NCI-H510A (cell line): ENCODE data around the gene TANK.
"Not testable (repeated sequence)": the region's sequence is repeated elsewhere in the genome, so short reads cannot be mapped to it uniquely, and the experiment has no call there.

ENCODE experiments used
- DNase-seq: peaks from one replicate; lab custom pipeline; 2025; lab: John Stamatoyannopoulos, UW

Gene TANK

GRCh38 chr2:161166538-161167409, 6.5 kb downstream of the TANK start:
- no peak for DNase-seq

GRCh38 chr2:161169335-161169734, 9.1 kb downstream of the TANK start:
- no peak for DNase-seq

- no peak for DNase-seq
These were observed 10.1 kb downstream of the TANK start for GRCh38 chr2:161170377-161170776.

- no peak for DNase-seq
These were observed 11.0 kb downstream of the TANK start for GRCh38 chr2:161170958-161171932.

GRCh38 chr2:161172901-161173540, 12.8 kb downstream of the TANK start:
- no peak for DNase-seq

- no peak for DNase-seq
These were observed 13.4 kb downstream of the TANK start for GRCh38 chr2:161173541-161174194.

GRCh38 chr2:161177969-161178368, 17.7 kb downstream of the TANK start:
- DNase-seq = no peak

- DNase-seq = no peak
These were observed 18.5 kb downstream of the TANK start for GRCh38 chr2:161178756-161179155.

- DNase-seq = no peak
These were observed 29.8 kb downstream of the TANK start for GRCh38 chr2:161190050-161190449.

GRCh38 chr2:161195602-161196001, 35.4 kb downstream of the TANK start:
- not testable (repeated sequence) for DNase-seq

- DNase-seq = no peak
These were observed 39.9 kb downstream of the TANK start for GRCh38 chr2:161199912-161200701.

GRCh38 chr2:161204846-161205245, 44.6 kb downstream of the TANK start:
- no peak for DNase-seq

- DNase-seq = no peak
These were observed 46.3 kb downstream of the TANK start for GRCh38 chr2:161206471-161207032.

- DNase-seq = no peak
These were observed 47.7 kb downstream of the TANK start for GRCh38 chr2:161207941-161208340.

GRCh38 chr2:161208527-161209139, 48.4 kb downstream of the TANK start:
- no peak for DNase-seq

- DNase-seq = no peak
These were observed 49.7 kb downstream of the TANK start for GRCh38 chr2:161209902-161210301.

GRCh38 chr2:161217597-161218185, 57.5 kb downstream of the TANK start:
- DNase-seq = no peak

- no peak for DNase-seq
These were observed 59.0 kb downstream of the TANK start for GRCh38 chr2:161219211-161219610.

GRCh38 chr2:161223139-161223732, 63.0 kb downstream of the TANK start:
- DNase-seq = no peak
